Esophagus muscularis mucosa (tissue), 4 donors: ENCODE results near the gene ANKS1B. TPM values are rescaled to one million over a fixed set of nuclear protein-coding genes. Genes with fewer than 3 reads are reported as not detected.

Experiments
- DNase-seq: peaks from one replicate; pipeline ENCODE4 v3.0.0-alpha.2; 2017; ENCODE audit errors: extremely low spot score
- H3K27ac ChIP-seq, 4 donors: fragments of 200-600 bp; sonication (generic); replicated peaks in 1 of 4; 1 replicate in 3 of 4; 2 replicates in 1 of 4; pipeline ENCODE4 v1.5.1; 2016 to 2019; ENCODE audit warnings: mild to moderate bottlenecking in 1 of 4
- H3K27me3 ChIP-seq, 4 donors: fragments of 200-600 bp; sonication (generic); one replicate each; pipeline versions ENCODE4 v1.5.1 to v1.6.0; 2016 to 2019
- H3K36me3 ChIP-seq, 4 donors: fragments of 200-600 bp; sonication (generic); one replicate each; pipeline ENCODE4 v1.5.1; 2016 to 2019
- H3K4me1 ChIP-seq, 4 donors: fragments of 200-600 bp; sonication (generic); one replicate each; pipeline ENCODE4 v1.5.1; 2016 to 2019
- H3K4me3 ChIP-seq, 4 donors: fragments of 200-600 bp; sonication (generic); 1 replicate in 2 of 4; 2 replicates in 2 of 4; pipeline ENCODE4 v1.5.1; 2016 to 2019; ENCODE audit warnings: mild to moderate bottlenecking in 4 of 4, moderate library complexity in 1 of 4
- H3K9me3 ChIP-seq, 4 donors: fragments of 200-600 bp; sonication (generic); 1 replicate in 3 of 4; 2 replicates in 1 of 4; pipeline ENCODE4 v1.5.1; 2016 to 2019
- EP300 ChIP-seq: sonication (generic); formaldehyde crosslinking; IDR thresholded peaks from one replicate; pipeline ENCODE4 v1.6.1; 2017; ENCODE audit warnings: antibody characterized with exemption
- POLR2A ChIP-seq: fragments of 450-650 bp; IDR thresholded peaks from one replicate; pipeline ENCODE4 v1.6.1; 2017; ENCODE audit warnings: antibody characterized with exemption, moderate library complexity, mild to moderate bottlenecking, low read depth
- POLR2AphosphoS5 ChIP-seq, 2 donors: sonication (generic); formaldehyde crosslinking; IDR thresholded peaks; one replicate each; pipeline ENCODE4 v1.6.1; 2017; ENCODE audit warnings: antibody characterized with exemption in 2 of 2
- WGBS: methylation state at CpG from one replicate; pipeline ENCODE4 v1.1.5; 2018; 5-methylcytosine and 5-hydroxymethylcytosine counted together
- intact Hi-C: fragments of 100-400 bp; cut with DNase I; formaldehyde crosslinking; loops from one replicate; pipeline ENCODE4 v1.15.1; 2023
- total RNA-seq, 4 donors: library from RNA; depleted of rRNA; stranded (reverse); fragments of >200 nt; gene quantifications; one replicate each; pipeline versions ENCODE4 v1.1.0 to v1.2.1, GENCODE V29; 2016
- TF ChIP-seq, protein P1 (sequence below), 3 experiments: fragments of 200-600 bp in 2 of 3; fragments of 450-650 bp in 1 of 3; sonication (generic) in 2 of 3; IDR thresholded peaks; one replicate each; pipeline ENCODE4 v1.5.1; 2017 to 2019; ENCODE audit warnings: antibody characterized with exemption in 3 of 3, mild to moderate bottlenecking in 2 of 3, moderate library complexity in 1 of 3

The ANKS1B gene
- total RNA-seq, 4 donors from 2014 or later = 20.4 to 28.7 (median 21.6) TPM

DNA sequence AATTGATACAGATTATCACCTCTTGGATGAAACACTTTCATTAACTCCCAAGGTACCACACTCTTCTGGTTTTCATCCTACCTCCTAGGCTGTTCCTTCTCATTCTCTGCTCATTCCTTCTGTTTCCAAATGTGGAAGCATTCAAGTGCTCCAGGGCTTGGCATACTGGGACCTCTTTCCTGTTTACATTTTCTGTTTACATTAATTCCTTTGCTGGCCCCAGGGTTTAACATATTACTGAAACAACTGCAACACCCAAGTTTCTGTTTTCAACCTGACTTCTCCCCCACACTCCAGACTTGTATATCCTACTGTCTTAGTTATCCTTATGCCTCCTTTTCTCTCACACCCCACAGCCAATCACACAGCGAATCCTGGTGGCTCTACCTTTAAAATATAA, 723.5 kb downstream of the ANKS1B start:
- H3K27ac ChIP-seq = no peak overlapping the region
- H3K9me3 ChIP-seq = no peaks in the 10 kb centered on the region
- intact Hi-C loops = no loop called here
- H3K4me1 ChIP-seq = peaks cover 0 to 42% (median 23%) of the 10 kb centered on the region in 4 donors
- DNase-seq = no peak
- no peak overlapping the region for H3K4me3 ChIP-seq
- WGBS = 87% methylated on average over 1 of the region's 1 CpG
- H3K36me3 ChIP-seq = no peaks in the 10 kb centered on the region
- TF ChIP-seq EP300 (no peak), POLR2A (no peak)
- TF ChIP-seq, protein P1, sequence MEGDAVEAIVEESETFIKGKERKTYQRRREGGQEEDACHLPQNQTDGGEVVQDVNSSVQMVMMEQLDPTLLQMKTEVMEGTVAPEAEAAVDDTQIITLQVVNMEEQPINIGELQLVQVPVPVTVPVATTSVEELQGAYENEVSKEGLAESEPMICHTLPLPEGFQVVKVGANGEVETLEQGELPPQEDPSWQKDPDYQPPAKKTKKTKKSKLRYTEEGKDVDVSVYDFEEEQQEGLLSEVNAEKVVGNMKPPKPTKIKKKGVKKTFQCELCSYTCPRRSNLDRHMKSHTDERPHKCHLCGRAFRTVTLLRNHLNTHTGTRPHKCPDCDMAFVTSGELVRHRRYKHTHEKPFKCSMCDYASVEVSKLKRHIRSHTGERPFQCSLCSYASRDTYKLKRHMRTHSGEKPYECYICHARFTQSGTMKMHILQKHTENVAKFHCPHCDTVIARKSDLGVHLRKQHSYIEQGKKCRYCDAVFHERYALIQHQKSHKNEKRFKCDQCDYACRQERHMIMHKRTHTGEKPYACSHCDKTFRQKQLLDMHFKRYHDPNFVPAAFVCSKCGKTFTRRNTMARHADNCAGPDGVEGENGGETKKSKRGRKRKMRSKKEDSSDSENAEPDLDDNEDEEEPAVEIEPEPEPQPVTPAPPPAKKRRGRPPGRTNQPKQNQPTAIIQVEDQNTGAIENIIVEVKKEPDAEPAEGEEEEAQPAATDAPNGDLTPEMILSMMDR (IDR thresholded peaks at IDR 0.05) = no peak
- no peaks in the 10 kb centered on the region for H3K27me3 ChIP-seq

DNA sequence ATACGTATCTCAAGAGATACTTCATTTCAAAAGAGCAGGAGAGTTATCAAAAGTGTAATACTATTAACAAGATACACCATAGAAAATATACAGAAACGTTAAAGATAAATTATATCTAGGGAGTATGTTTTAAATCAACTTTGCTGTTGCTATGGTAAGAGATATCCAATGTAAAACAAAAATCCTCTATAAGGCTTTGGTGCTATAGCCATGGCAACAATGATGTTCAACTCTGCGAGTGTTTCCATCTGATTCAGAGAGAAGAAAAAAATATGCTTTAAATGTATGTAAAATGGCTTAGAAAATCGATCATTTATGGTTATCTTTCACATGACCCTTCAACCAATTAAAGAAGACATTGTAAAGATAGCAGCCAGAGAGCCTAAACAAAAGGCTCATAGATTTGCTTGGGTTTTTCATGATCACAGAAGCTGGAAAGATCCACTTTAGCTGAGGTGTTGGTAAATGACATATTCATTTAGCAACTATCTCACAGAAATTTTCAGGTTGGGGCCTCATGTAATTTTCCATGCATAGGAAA, 724.2 kb downstream of the ANKS1B start:
- 46% methylated on average over 4 of the region's 4 CpGs for WGBS
- H3K36me3 ChIP-seq = no peaks in the 10 kb centered on the region
- no peaks in the 10 kb centered on the region for H3K27me3 ChIP-seq
- H3K27ac ChIP-seq = no peak overlapping the region
- H3K9me3 ChIP-seq = no peaks in the 10 kb centered on the region
- DNase-seq = no peak
- H3K4me3 ChIP-seq = no peak overlapping the region
- TF ChIP-seq POLR2A = no peak
- TF ChIP-seq, protein P1 (IDR thresholded peaks at IDR 0.05) = no peak
- no peak for TF ChIP-seq EP300
- no peak for TF ChIP-seq POLR2AphosphoS5 (IDR thresholded peaks at IDR 0.05)
- peaks cover 0 to 42% (median 23%) of the 10 kb centered on the region in 4 donors for H3K4me1 ChIP-seq
- intact Hi-C loops = no loop called here

DNA sequence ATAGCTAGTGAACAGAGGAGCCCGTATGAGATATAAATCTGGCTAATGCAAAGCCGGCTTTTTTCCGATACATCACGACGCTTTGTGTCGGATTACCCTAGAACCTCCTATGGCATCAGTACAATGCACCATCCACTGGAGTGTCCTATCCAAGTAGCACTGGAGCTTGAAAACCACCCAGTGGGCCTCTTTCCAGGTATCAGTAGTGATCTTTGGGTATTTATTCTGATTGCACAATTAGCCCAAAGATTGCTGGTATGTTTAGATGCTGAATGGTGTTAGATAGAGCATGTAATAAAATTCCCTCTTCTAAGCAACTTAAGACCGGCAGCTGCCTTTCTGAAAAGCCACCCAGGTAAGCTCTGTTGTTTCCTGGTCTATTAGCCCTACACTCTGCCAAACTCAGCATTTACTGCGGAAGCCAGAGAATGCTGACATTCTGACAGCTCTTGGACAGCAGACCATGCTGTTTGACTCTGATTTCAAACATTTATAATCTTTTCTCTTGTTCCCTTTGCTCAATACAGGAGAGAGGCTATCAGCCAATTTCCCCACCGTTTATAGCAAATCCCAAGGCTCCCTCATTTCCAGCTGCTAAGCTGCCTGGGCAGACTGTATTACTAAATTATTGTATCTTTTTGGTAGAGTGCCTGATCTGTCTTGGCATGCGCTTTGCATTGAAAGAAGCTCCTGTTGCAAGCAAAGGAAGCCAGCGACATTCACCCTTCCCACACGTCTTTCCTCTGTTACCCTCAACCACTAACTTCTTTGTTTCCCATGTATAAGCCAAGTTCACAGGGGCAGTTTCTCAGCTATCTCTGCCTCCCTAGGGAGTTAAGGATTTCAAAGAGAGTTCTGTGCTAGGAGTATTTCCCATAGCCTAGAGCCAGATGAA, 725.4 kb downstream of the ANKS1B start:
- no peaks in the 10 kb centered on the region for H3K9me3 ChIP-seq
- peaks cover 0 to 42% (median 23%) of the 10 kb centered on the region in 4 donors for H3K4me1 ChIP-seq
- intact Hi-C loops = no loop called here
- H3K36me3 ChIP-seq = no peaks in the 10 kb centered on the region
- DNase-seq = no peak
- H3K4me3 ChIP-seq = no peak overlapping the region
- TF ChIP-seq POLR2A (no peak), EP300 (no peak)
- TF ChIP-seq, protein P1 (IDR thresholded peaks at IDR 0.05) = no peak
- 59% methylated on average over 12 of the region's 12 CpGs for WGBS
- no peak overlapping the region for H3K27ac ChIP-seq
- H3K27me3 ChIP-seq = no peaks in the 10 kb centered on the region

DNA sequence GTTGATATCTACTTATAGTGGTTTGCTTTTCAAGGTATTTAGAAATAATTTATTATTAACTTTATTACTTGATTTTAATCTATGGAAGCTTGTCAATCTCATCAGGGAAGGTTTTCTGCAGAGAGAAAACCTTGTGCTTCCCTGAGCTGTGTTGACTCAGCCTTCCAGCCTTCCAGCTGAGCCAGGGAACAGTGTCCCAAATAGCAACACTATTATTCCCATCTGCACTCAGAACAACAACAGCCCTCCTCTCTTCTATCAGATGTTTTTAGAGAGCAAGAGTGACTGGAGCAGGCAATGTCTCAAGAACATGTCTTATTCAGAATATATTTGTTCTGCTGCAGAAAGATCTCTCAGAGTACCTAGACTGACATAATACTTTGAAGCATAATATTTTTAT, 727.1 kb downstream of the ANKS1B start:
- no peaks in the 10 kb centered on the region for H3K27me3 ChIP-seq
- TF ChIP-seq POLR2AphosphoS5 (IDR thresholded peaks at IDR 0.05) (no peak), EP300 (no peak), POLR2A (no peak)
- no peak for DNase-seq
- H3K9me3 ChIP-seq = no peaks in the 10 kb centered on the region
- H3K27ac ChIP-seq = no peak overlapping the region
- H3K36me3 ChIP-seq = no peaks in the 10 kb centered on the region
- no peak overlapping the region for H3K4me3 ChIP-seq
- peaks cover 0 to 42% (median 23%) of the 10 kb centered on the region in 4 donors for H3K4me1 ChIP-seq
- intact Hi-C loops = no loop called here

DNA sequence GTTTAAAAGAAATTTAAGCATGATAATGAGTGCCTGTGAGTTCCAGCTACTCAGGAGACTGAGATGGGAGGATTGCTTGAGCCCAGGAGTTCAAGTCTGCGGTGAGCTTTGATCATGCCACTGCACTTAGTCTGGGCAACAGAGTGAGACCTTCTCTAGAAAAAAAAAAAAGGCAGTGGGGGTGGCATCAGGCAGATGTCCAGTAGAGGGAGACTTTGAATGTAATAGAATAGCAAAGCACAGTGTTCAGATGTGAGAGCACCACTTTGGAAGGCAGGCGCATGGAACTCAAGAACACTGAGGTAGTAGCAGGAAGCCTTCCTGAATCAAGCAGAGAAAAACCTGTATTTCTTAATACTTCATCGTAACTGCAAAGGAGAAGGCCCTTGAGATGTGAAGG, 731.7 kb downstream of the ANKS1B start:
- Histone ChIP-seq H3K9me3 (no peaks in the 10 kb centered on the region), H3K27ac (no peak overlapping the region), H3K4me3 (no peak overlapping the region), H3K36me3 (no peaks in the 10 kb centered on the region), H3K27me3 (no peaks in the 10 kb centered on the region), H3K4me1 (peaks cover 0 to 5% (median under 1%) of the 10 kb centered on the region in 4 donors)
- no peak for TF ChIP-seq EP300
- TF ChIP-seq POLR2AphosphoS5 (IDR thresholded peaks at IDR 0.05) = no peak
- TF ChIP-seq, protein P1 (IDR thresholded peaks at IDR 0.05) = no peak
- TF ChIP-seq POLR2A = no peak
- no peak for DNase-seq
- WGBS = 93% methylated on average over 3 of the region's 3 CpGs
- intact Hi-C loops = no loop called here
